Neural progenitor cell (in vitro differentiated cells): Measurements from ENCODE around the gene BDKRB2. TPM values are rescaled to one million over a fixed set of nuclear protein-coding genes. Genes with fewer than 3 reads are reported as not detected.
A peak's percentile ranks its signal among the peaks of the same experiment; 100 is the strongest.

Source experiments
- DNase-seq: peaks from one replicate; pipeline ENCODE4 v3.0.0-alpha.2; 2016; ENCODE audit warnings: low spot score
- H2AFZ ChIP-seq: fragments of 200-600 bp; sonication (generic); replicated peaks from 2 replicates; pipeline ENCODE4 v1.6.1; 2016; ENCODE audit warnings: antibody characterized with exemption
- H3F3A ChIP-seq: fragments of 200-600 bp; sonication (generic); 2 replicates; pipeline ENCODE4 v1.6.1; 2016; ENCODE audit warnings: antibody characterized with exemption, low read depth
- H3K27ac ChIP-seq: fragments of 200-600 bp; sonication (generic); 2 replicates; pipeline ENCODE4 v1.5.1; 2016; ENCODE audit warnings: mild to moderate bottlenecking
- H3K27me3 ChIP-seq: fragments of 200-600 bp; sonication (generic); 2 replicates; pipeline ENCODE4 v1.6.1; 2016; ENCODE audit warnings: mild to moderate bottlenecking, moderate library complexity
- H3K36me3 ChIP-seq: fragments of 200-600 bp; sonication (generic); 2 replicates; pipeline ENCODE4 v1.5.1; 2016
- H3K4me1 ChIP-seq: fragments of 200-600 bp; sonication (generic); 2 replicates; pipeline ENCODE4 v1.6.1; 2016; ENCODE audit warnings: mixed run types
- H3K4me2 ChIP-seq: fragments of 200-600 bp; sonication (generic); 2 replicates; pipeline ENCODE4 v1.6.1; 2016
- H3K4me3 ChIP-seq: fragments of 200-600 bp; sonication (generic); 2 replicates; pipeline ENCODE4 v1.5.1; 2016
- H3K79me2 ChIP-seq: fragments of 200-600 bp; sonication (generic); 2 replicates; pipeline ENCODE4 v1.6.1; 2016; ENCODE audit warnings: low read depth
- H3K9ac ChIP-seq: fragments of 200-600 bp; sonication (generic); 2 replicates; pipeline ENCODE4 v1.6.1; 2016
- H3K9me3 ChIP-seq: fragments of 200-600 bp; sonication (generic); 2 replicates; pipeline ENCODE4 v1.5.1; 2016; ENCODE audit warnings: low read depth
- H4K20me1 ChIP-seq: fragments of 200-600 bp; sonication (generic); 2 replicates; pipeline ENCODE4 v1.6.1; 2016; ENCODE audit warnings: low read depth
- H3K27ac Mint-ChIP-seq: 3 replicates; pipeline ENCODE4 v1.8.0; 2021; ENCODE audit warnings: mixed read lengths
- H3K27me3 Mint-ChIP-seq: 2 replicates; pipeline ENCODE4 v1.8.0; 2022; ENCODE audit warnings: low read depth, mild to moderate bottlenecking, inconsistent platforms, moderate library complexity, mixed read lengths; ENCODE audit not compliant: insufficient read depth
- H3K36me3 Mint-ChIP-seq: 3 replicates; pipeline ENCODE4 v1.8.0; 2021; ENCODE audit warnings: mixed read lengths
- H3K4me1 Mint-ChIP-seq: 3 replicates; pipeline ENCODE4 v1.8.0; 2021; ENCODE audit warnings: mixed read lengths
- H3K4me3 Mint-ChIP-seq: 3 replicates; pipeline ENCODE4 v1.8.0; 2021; ENCODE audit warnings: mild to moderate bottlenecking, moderate library complexity, mixed read lengths
- H3K9me3 Mint-ChIP-seq: 3 replicates; pipeline ENCODE4 v1.8.0; 2020; ENCODE audit warnings: mixed read lengths
- EZH2 ChIP-seq: fragments of 200-600 bp; sonication (generic); IDR thresholded peaks from 2 replicates; pipeline ENCODE4 v1.6.1; 2017; ENCODE audit warnings: antibody characterized with exemption, mild to moderate bottlenecking, moderate library complexity
- EZH2phosphoT487 ChIP-seq: fragments of 200-600 bp; sonication (generic); IDR thresholded peaks from 2 replicates; pipeline ENCODE4 v1.6.1; 2017; ENCODE audit warnings: antibody characterized with exemption
- total RNA-seq: library from RNA; depleted of rRNA; stranded (reverse); fragments of >200 nt; gene quantifications from 2 replicates; pipeline ENCODE4 v1.2.3, GENCODE V29; 2015; ENCODE audit warnings: low replicate concordance
- TF ChIP-seq, protein P1 (sequence below): fragments of 200-600 bp; sonication (generic); IDR thresholded peaks from 2 replicates; pipeline ENCODE4 v1.5.1; 2017; ENCODE audit warnings: antibody characterized with exemption, mild to moderate bottlenecking

BDKRB2 gene
- total RNA-seq, 1 donor from 2014 or later = 0.37 TPM

DNA sequence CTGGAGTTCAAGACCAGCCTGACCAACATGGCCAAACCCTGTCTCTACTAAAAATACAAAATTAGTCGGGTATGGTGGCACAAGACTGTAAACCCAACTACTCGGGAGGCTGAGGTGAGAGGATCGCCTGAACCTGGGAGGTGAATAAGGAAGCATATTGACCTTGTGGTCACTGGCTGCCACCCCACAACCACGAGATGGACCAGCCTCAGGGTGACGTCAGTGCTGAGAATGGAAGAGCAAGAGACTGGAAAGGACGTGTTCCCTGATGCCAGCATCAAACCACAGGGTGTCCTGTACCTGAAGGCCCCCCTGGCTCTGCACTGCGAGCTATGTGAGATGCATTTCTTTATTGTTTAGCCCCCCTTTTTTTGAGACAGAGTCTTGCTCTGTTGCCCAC lies 45.9 kb upstream of the BDKRB2 start:
- Histone ChIP-seq H3K36me3 (no peaks in the 10 kb centered on the region), H3K4me3 (no peak overlapping the region), H3F3A (no peaks in the 10 kb centered on the region), H3K27me3 (no peaks in the 10 kb centered on the region), H4K20me1 (no peaks in the 10 kb centered on the region), H3K27ac (no peak overlapping the region), H3K9me3 (no peaks in the 10 kb centered on the region), H3K4me1 (no peaks in the 10 kb centered on the region), H3K79me2 (no peaks in the 10 kb centered on the region), H3K4me2 (no peak overlapping the region), H2AFZ (no peak overlapping the region), H3K9ac (no peak overlapping the region)
- no peaks in the 10 kb centered on the region for H3K4me1 Mint-ChIP-seq
- no peak overlapping the region for H3K4me3 Mint-ChIP-seq
- DNase-seq = no peak
- H3K36me3 Mint-ChIP-seq = no peaks in the 10 kb centered on the region
- TF ChIP-seq EZH2 (no peak), EZH2phosphoT487 (no peak)
- TF ChIP-seq, protein P1, sequence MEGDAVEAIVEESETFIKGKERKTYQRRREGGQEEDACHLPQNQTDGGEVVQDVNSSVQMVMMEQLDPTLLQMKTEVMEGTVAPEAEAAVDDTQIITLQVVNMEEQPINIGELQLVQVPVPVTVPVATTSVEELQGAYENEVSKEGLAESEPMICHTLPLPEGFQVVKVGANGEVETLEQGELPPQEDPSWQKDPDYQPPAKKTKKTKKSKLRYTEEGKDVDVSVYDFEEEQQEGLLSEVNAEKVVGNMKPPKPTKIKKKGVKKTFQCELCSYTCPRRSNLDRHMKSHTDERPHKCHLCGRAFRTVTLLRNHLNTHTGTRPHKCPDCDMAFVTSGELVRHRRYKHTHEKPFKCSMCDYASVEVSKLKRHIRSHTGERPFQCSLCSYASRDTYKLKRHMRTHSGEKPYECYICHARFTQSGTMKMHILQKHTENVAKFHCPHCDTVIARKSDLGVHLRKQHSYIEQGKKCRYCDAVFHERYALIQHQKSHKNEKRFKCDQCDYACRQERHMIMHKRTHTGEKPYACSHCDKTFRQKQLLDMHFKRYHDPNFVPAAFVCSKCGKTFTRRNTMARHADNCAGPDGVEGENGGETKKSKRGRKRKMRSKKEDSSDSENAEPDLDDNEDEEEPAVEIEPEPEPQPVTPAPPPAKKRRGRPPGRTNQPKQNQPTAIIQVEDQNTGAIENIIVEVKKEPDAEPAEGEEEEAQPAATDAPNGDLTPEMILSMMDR = no peak
- no peak overlapping the region for H3K27ac Mint-ChIP-seq
- peaks cover 2% of the 10 kb centered on the region for H3K27me3 Mint-ChIP-seq
- no peaks in the 10 kb centered on the region for H3K9me3 Mint-ChIP-seq

DNA sequence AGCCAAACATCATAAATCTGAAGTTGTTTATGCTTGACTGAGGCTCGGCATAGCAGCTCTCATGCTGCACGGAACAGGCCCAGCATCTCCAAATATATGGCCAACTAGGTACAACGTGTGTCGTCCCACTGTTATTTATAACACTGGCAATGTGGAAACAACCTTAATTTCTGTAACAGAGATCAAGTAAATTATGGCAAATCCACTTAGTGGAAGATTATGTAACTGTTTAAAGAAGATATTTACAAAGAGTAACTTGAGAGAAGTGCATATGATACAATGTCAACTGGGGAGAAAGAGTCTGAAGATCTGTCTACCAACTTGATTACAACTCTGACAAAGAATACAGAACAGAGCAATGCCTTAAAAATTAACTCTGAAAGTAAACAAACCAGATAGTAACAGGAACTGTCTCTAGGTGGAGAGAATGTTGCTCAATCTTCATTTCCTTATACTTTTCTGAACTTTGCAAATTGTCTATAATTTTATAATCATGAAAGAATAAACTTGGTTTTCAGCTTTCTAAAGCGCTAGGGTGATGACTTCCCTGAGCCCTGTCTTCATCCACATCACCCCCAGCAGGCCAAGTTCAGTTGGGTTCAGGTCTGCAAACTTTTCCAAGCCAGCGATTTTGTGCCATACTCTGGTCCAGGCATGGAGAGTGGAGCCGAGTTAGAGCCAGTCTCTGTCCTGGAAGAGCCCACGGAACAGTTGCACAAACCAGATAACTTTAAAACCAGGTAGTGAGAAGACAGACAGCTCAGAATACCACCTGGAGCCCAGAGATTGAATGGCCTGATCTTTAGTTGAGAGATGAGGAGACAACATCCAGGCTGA lies 44.3 kb upstream of the BDKRB2 start:
- H3K4me1 ChIP-seq = no peaks in the 10 kb centered on the region
- H4K20me1 ChIP-seq = no peaks in the 10 kb centered on the region
- H2AFZ ChIP-seq = no peak overlapping the region
- no peaks in the 10 kb centered on the region for H3K79me2 ChIP-seq
- no peak overlapping the region for H3K9ac ChIP-seq
- no peaks in the 10 kb centered on the region for H3K9me3 Mint-ChIP-seq
- H3K27me3 Mint-ChIP-seq = peaks cover 2% of the 10 kb centered on the region
- no peaks in the 10 kb centered on the region for H3F3A ChIP-seq
- no peaks in the 10 kb centered on the region for H3K36me3 Mint-ChIP-seq
- H3K27me3 ChIP-seq = no peaks in the 10 kb centered on the region
- no peak overlapping the region for H3K27ac Mint-ChIP-seq
- H3K27ac ChIP-seq = no peak overlapping the region
- H3K4me2 ChIP-seq = no peak overlapping the region
- no peaks in the 10 kb centered on the region for H3K36me3 ChIP-seq
- TF ChIP-seq EZH2 = no peak
- TF ChIP-seq EZH2phosphoT487 = no peak
- TF ChIP-seq, protein P1 = no peak
- no peak for DNase-seq
- H3K4me1 Mint-ChIP-seq = peaks cover 3% of the 10 kb centered on the region
- H3K4me3 Mint-ChIP-seq = no peak overlapping the region
- H3K4me3 ChIP-seq = no peak overlapping the region
- H3K9me3 ChIP-seq = no peaks in the 10 kb centered on the region

DNA sequence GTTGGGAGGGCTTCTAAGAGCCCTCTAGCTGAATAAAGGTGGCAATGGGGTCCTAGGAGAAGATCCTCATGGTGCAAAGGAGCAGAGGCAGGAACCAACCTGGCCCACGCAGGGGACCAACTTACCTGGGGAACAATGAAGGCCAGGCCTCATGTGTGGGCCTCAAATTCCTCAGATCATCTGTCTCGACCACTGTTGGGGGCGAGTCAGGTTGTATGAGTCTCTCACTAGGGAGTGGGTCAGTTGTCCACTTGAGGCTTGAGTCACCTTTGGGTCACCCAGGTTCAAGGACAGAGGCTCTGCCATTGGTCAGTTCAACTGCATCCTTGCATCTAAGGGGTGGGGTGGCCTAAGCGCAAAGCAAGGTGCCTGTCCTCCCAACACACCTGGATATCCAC lies 43.7 kb upstream of the BDKRB2 start:
- Mint-ChIP-seq H3K36me3 (no peaks in the 10 kb centered on the region), H3K27ac (peak overlapping the region; percentile 39), H3K4me1 (peaks cover 3% of the 10 kb centered on the region), H3K4me3 (no peak overlapping the region), H3K27me3 (peaks cover 2% of the 10 kb centered on the region), H3K9me3 (no peaks in the 10 kb centered on the region)
- no peaks in the 10 kb centered on the region for H3K4me1 ChIP-seq
- no peaks in the 10 kb centered on the region for H3K36me3 ChIP-seq
- H3K4me3 ChIP-seq = no peak overlapping the region
- no peak overlapping the region for H2AFZ ChIP-seq
- H3K27ac ChIP-seq = no peak overlapping the region
- H3K9ac ChIP-seq = no peak overlapping the region
- no peaks in the 10 kb centered on the region for H4K20me1 ChIP-seq
- H3K79me2 ChIP-seq = no peaks in the 10 kb centered on the region
- H3K27me3 ChIP-seq = no peaks in the 10 kb centered on the region
- H3F3A ChIP-seq = no peaks in the 10 kb centered on the region
- TF ChIP-seq EZH2phosphoT487 (no peak), EZH2 (no peak)
- TF ChIP-seq, protein P1 = no peak
- DNase-seq = no peak
- H3K9me3 ChIP-seq = no peaks in the 10 kb centered on the region
- H3K4me2 ChIP-seq = no peak overlapping the region
